Immature natural killer cell (primary cell): Measurements from ENCODE around the gene GALNT9. TPM values are rescaled to one million over a fixed set of nuclear protein-coding genes. Genes with fewer than 3 reads are reported as not detected.

Experiments used
- DNase-seq, 3 donors: peaks; one replicate each; pipeline ENCODE4 v3.0.0; 2022; ENCODE audit warnings: mixed read lengths in 1 of 3
- H3K27ac Mint-ChIP-seq, 6 donors: one replicate each; pipeline ENCODE4 v1.8.0; 2020; ENCODE audit warnings: mixed read lengths in 6 of 6, mild to moderate bottlenecking in 5 of 6, inconsistent platforms in 4 of 6, moderate library complexity in 3 of 6
- H3K27me3 Mint-ChIP-seq, 3 donors: one replicate each; pipeline ENCODE4 v1.8.0; 2020 to 2021; ENCODE audit warnings: low read depth in 3 of 3, mild to moderate bottlenecking in 3 of 3, mixed read lengths in 3 of 3, moderate library complexity in 3 of 3, inconsistent platforms in 1 of 3
- H3K36me3 Mint-ChIP-seq, 3 donors: one replicate each; pipeline ENCODE4 v1.8.0; 2020; ENCODE audit warnings: mixed read lengths in 3 of 3, inconsistent platforms in 2 of 3, mild to moderate bottlenecking in 2 of 3
- H3K4me1 Mint-ChIP-seq, 2 donors: one replicate each; pipeline ENCODE4 v1.8.0; 2020; ENCODE audit warnings: inconsistent platforms in 2 of 2, mild to moderate bottlenecking in 2 of 2, mixed read lengths in 2 of 2, moderate library complexity in 1 of 2
- H3K4me3 Mint-ChIP-seq, 5 donors: one replicate each; pipeline ENCODE4 v1.8.0; 2020; ENCODE audit warnings: mild to moderate bottlenecking in 5 of 5, mixed read lengths in 5 of 5, inconsistent platforms in 3 of 5, moderate library complexity in 3 of 5
- H3K9me3 Mint-ChIP-seq, 6 donors: one replicate each; pipeline ENCODE4 v1.8.0; 2020; ENCODE audit warnings: mild to moderate bottlenecking in 6 of 6, mixed read lengths in 6 of 6, inconsistent platforms in 4 of 6, moderate library complexity in 3 of 6
- polyA plus RNA-seq, 3 donors: library from polyadenylated mRNA; unstranded; fragments of 300-500 nt; fragmentation: Illumina TruSeq; gene quantifications; one replicate each; pipeline ENCODE4 v1.2.3, GENCODE V29; 2021

Gene GALNT9
- polyA plus RNA-seq, 3 donors from 2014 or later = not detected

GRCh38 chr12:132148368-132149045, 180.9 kb downstream of the GALNT9 start:
- no peak overlapping the region for H3K4me3 Mint-ChIP-seq
- peaks cover 3 to 13% (median 7%) of the 10 kb centered on the region in 3 donors for H3K27me3 Mint-ChIP-seq
- no peaks in the 10 kb centered on the region for H3K9me3 Mint-ChIP-seq
- no peak overlapping the region for H3K27ac Mint-ChIP-seq
- no peak for DNase-seq
- H3K36me3 Mint-ChIP-seq = no peaks in the 10 kb centered on the region
- H3K4me1 Mint-ChIP-seq = peaks cover 23 to 24% of the 10 kb centered on the region in 2 donors

- no peaks in the 10 kb centered on the region for H3K36me3 Mint-ChIP-seq
- H3K9me3 Mint-ChIP-seq = no peaks in the 10 kb centered on the region
- H3K4me3 Mint-ChIP-seq = no peak overlapping the region
- H3K27ac Mint-ChIP-seq = no peak overlapping the region
- no peak for DNase-seq
- H3K27me3 Mint-ChIP-seq = peaks cover 3 to 20% (median 8%) of the 10 kb centered on the region in 3 donors
- peaks cover 29 to 31% of the 10 kb centered on the region in 2 donors for H3K4me1 Mint-ChIP-seq
Observed at GRCh38 chr12:132147423-132148367, 181.7 kb downstream of the GALNT9 start.

GRCh38 chr12:132146772-132147422, 182.5 kb downstream of the GALNT9 start:
- DNase-seq = no peak
- Mint-ChIP-seq H3K4me1 (peaks cover 29 to 34% of the 10 kb centered on the region in 2 donors), H3K9me3 (no peaks in the 10 kb centered on the region), H3K27ac (peak overlapping the region in 4 of 6 donors; percentile 28 to 82 (median 58)), H3K4me3 (peak overlapping the region in 3 of 5 donors; percentile 20 to 94 (median 89)), H3K36me3 (no peaks in the 10 kb centered on the region), H3K27me3 (peaks cover 3 to 20% (median 8%) of the 10 kb centered on the region in 3 donors)

Other genes starting within 250 kb of the GALNT9 start
- 1 to 10 TPM; 2.9 to 6.3 (median 5.0) TPM for gene DDX51, start 185.3 kb downstream of the GALNT9 start, polyA plus RNA-seq
- gene NOC4L, start 185.1 kb downstream of the GALNT9 start, polyA plus RNA-seq = 10 to 100 TPM; 16.4 to 28.5 (median 17.2) TPM
- under 1 TPM in 2 of 3 donors, not detected in 1; 0.54 to 0.63 TPM for gene FBRSL1, start 160.6 kb upstream of the GALNT9 start, polyA plus RNA-seq